H7 (cell line): ENCODE data around the gene SLC6A13. TPM values are rescaled to one million over a fixed set of nuclear protein-coding genes. Genes with fewer than 3 reads are reported as not detected.

Source experiments
- DNase-seq: peaks from one replicate; pipeline ENCODE4 v3.0.0; 2012
- H3K27me3 ChIP-seq: 2 replicates; pipeline ENCODE4 v1.6.0; 2011; ENCODE audit warnings: mild to moderate bottlenecking, low read length; ENCODE audit not compliant: control insufficient read depth, insufficient read depth
- H3K36me3 ChIP-seq: replicated peaks from 2 replicates; pipeline ENCODE4 v1.5.1; 2011; ENCODE audit warnings: low read length; ENCODE audit not compliant: control insufficient read depth, insufficient read depth
- H3K4me3 ChIP-seq: 2 replicates; pipeline ENCODE4 v1.5.1; 2011; ENCODE audit warnings: low read depth, mild to moderate bottlenecking, control low read depth, low read length, moderate library complexity; ENCODE audit not compliant: insufficient read depth
- total RNA-seq: library from RNA; depleted of rRNA; stranded (reverse); fragments of >200 nt; shearing (Covaris generic); gene quantifications from 2 replicates; pipeline ENCODE4 v1.2.3, GENCODE V29; 2014

SLC6A13 gene
- total RNA-seq, 1 experiment from 2014 or later, result not detected

- DNase-seq, result no peak
- Histone ChIP-seq H3K4me3 (no peak overlapping the region), H3K27me3 (no peaks in the 10 kb centered on the region), H3K36me3 (no peaks in the 10 kb centered on the region)
These were observed 13.2 kb upstream of the SLC6A13 start for GRCh38 chr12:275812-276211.

- Histone ChIP-seq H3K4me3 (no peak overlapping the region), H3K27me3 (no peaks in the 10 kb centered on the region), H3K36me3 (no peaks in the 10 kb centered on the region)
- DNase-seq, result no peak
These were observed 10.7 kb upstream of the SLC6A13 start for GRCh38 chr12:273382-273781.

GRCh38 chr12:272942-273341, 10.3 kb upstream of the SLC6A13 start:
- H3K36me3 ChIP-seq, result no peaks in the 10 kb centered on the region
- H3K4me3 ChIP-seq, result no peak overlapping the region
- H3K27me3 ChIP-seq, result no peaks in the 10 kb centered on the region
- no peak for DNase-seq

GRCh38 chr12:271161-271560, 8.5 kb upstream of the SLC6A13 start:
- no peak for DNase-seq
- Histone ChIP-seq H3K36me3 (no peaks in the 10 kb centered on the region), H3K27me3 (no peaks in the 10 kb centered on the region), H3K4me3 (no peak overlapping the region)

- no peaks in the 10 kb centered on the region for H3K36me3 ChIP-seq
These were observed 6.6 kb upstream of the SLC6A13 start for GRCh38 chr12:269191-269590.

GRCh38 chr12:268483-268840, 5.8 kb upstream of the SLC6A13 start:
- Histone ChIP-seq H3K36me3 (no peaks in the 10 kb centered on the region), H3K27me3 (no peaks in the 10 kb centered on the region), H3K4me3 (no peak overlapping the region)
- no peak for DNase-seq

More at GRCh38 chr12:269191-269590, 6.6 kb upstream of the SLC6A13 start:
- Histone ChIP-seq H3K4me3 (no peak overlapping the region), H3K27me3 (no peaks in the 10 kb centered on the region)
- no peak for DNase-seq

GRCh38 chr12:267581-268482, 5.2 kb upstream of the SLC6A13 start:
- DNase-seq, result no peak

GRCh38 chr12:265096-265495, 2.5 kb upstream of the SLC6A13 start:
- H3K27me3 ChIP-seq, result no peaks in the 10 kb centered on the region
- no peak for DNase-seq
- H3K4me3 ChIP-seq, result no peak overlapping the region
- no peaks in the 10 kb centered on the region for H3K36me3 ChIP-seq

More at GRCh38 chr12:267581-268482, 5.2 kb upstream of the SLC6A13 start:
- Histone ChIP-seq H3K36me3 (no peaks in the 10 kb centered on the region), H3K27me3 (no peaks in the 10 kb centered on the region), H3K4me3 (no peak overlapping the region)

- no peak for DNase-seq
- Histone ChIP-seq H3K27me3 (no peaks in the 10 kb centered on the region), H3K4me3 (no peak overlapping the region), H3K36me3 (no peaks in the 10 kb centered on the region)
These were observed 1.6 kb upstream of the SLC6A13 start for GRCh38 chr12:264269-264668.

- no peaks in the 10 kb centered on the region for H3K36me3 ChIP-seq
- peak; percentile 10 for DNase-seq
- no peaks in the 10 kb centered on the region for H3K27me3 ChIP-seq
- H3K4me3 ChIP-seq, result no peak overlapping the region
These were observed 938 bp upstream of the SLC6A13 start for GRCh38 chr12:263574-263973.

GRCh38 chr12:262113-262512, 523 bp downstream of the SLC6A13 start:
- Histone ChIP-seq H3K36me3 (no peaks in the 10 kb centered on the region), H3K4me3 (no peak overlapping the region), H3K27me3 (no peaks in the 10 kb centered on the region)
- DNase-seq, result no peak

- DNase-seq, result peak; percentile 16
- Histone ChIP-seq H3K36me3 (no peaks in the 10 kb centered on the region), H3K4me3 (no peak overlapping the region), H3K27me3 (no peaks in the 10 kb centered on the region)
These were observed 4.9 kb downstream of the SLC6A13 start for GRCh38 chr12:257521-258321.

- H3K4me3 ChIP-seq, result no peak overlapping the region
- no peak for DNase-seq
- no peaks in the 10 kb centered on the region for H3K36me3 ChIP-seq
- no peaks in the 10 kb centered on the region for H3K27me3 ChIP-seq
These were observed 5.7 kb downstream of the SLC6A13 start for GRCh38 chr12:256958-257357.

- Histone ChIP-seq H3K4me3 (no peak overlapping the region), H3K36me3 (no peaks in the 10 kb centered on the region), H3K27me3 (no peaks in the 10 kb centered on the region)
- DNase-seq, result peak; percentile 10
These were observed 6.4 kb downstream of the SLC6A13 start for GRCh38 chr12:256225-256624.

- no peak overlapping the region for H3K4me3 ChIP-seq
- H3K36me3 ChIP-seq, result no peaks in the 10 kb centered on the region
- no peaks in the 10 kb centered on the region for H3K27me3 ChIP-seq
- peak; percentile 8 for DNase-seq
These were observed 7.7 kb downstream of the SLC6A13 start for GRCh38 chr12:254912-255311.
